ACHN (cell line): ENCODE data around the gene NME7.

Experiments
- DNase-seq: peaks from one replicate; pipeline ENCODE4 v3.0.0-alpha.2; 2015
- in situ Hi-C: cut with HindIII; loops from 2 replicates; pipeline ENCODE4 v1.10.0; 2017; ENCODE audit warnings: low sequenced_read_pairs, low pct_ligation_motif_present, low pct_unique_long_range_greater_than_20kb

The NME7 gene

DNA sequence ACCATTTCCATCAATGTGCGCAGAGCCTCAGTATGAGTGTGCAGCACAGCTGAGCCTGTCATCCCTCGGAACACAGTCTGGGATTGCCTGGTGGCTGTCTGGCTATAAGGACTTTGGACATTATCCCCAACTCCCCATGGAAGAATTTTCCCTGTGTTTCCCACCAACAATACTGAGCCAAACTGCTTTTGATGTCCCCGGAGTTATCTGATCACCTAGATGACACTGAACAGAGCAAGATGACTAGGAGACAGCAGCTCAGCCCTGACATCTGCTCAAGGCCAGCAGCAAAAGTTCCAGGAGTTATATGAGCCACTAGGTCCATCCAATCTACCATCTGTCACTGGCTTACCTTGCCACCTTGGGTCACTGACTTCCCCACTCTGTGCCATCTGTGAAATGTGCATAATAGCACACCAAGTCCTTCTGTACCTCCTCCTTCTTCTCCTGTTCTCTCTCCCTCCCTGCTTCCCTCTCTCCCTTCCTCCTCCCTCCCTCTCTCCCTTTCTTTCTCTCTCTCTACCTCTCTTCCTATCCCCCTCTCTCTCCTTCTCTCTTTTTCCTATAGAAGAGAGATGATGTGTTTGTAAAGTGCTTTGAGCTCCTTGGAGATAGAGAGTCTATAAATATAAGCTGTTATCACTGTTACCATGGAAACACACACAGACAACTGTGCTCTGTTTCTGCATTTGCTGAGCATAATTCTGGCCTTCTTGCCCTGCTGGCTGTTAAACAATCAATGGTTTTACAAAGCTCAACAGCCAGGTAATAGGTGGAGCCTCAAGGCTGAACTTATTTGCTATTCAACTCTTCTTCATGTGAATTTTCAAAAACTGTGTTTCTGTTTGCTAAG, 280.8 kb downstream of the NME7 start:
- no peak for DNase-seq
- in situ Hi-C loops = no loop called here

- no peak for DNase-seq
- in situ Hi-C loops = no loop called here
These were observed 281.7 kb downstream of the NME7 start for GRCh38 chr1:169085911-169086310.
